B cell (primary cell): ENCODE measurements around the gene LMAN1. TPM values are rescaled to one million over a fixed set of nuclear protein-coding genes. Genes with fewer than 3 reads are reported as not detected.

Experiments used
- ATAC-seq: fragments of 200-7000 bp; cut with Tn5 transposase; one replicate; pipeline ENCODE4 v1.10.0; 2021; ENCODE audit warnings: low read depth, mild to moderate bottlenecking, moderate number of reproducible peaks, moderate library complexity
- CTCF ChIA-PET: fragments of 350-600 bp; sonication (Branson Sonifier 250); formaldehyde crosslinking; loops from one replicate; lab custom pipeline; 2021; ENCODE audit warnings: antibody characterized with exemption, inconsistent platforms; lab: Charles Lee
- POLR2A ChIA-PET: fragments of 350-600 bp; sonication (Branson Sonifier 250); formaldehyde crosslinking; loops from one replicate; lab custom pipeline; 2021; ENCODE audit warnings: antibody characterized with exemption; lab: Charles Lee
- DNase-seq: peaks from one replicate; pipeline ENCODE4 v3.0.0; 2013
- H2AFZ ChIP-seq: 2 replicates; pipeline ENCODE4 v1.6.1; 2012; ENCODE audit warnings: mild to moderate bottlenecking, low read depth, low read length; ENCODE audit not compliant: insufficient read depth, poor library complexity, severe bottlenecking
- H3K27ac ChIP-seq, 2 donors: 1 replicate in 1 of 2; 2 replicates in 1 of 2; pipeline ENCODE4 v1.5.1; 2012 to 2013; ENCODE audit warnings: low read length in 2 of 2, mild to moderate bottlenecking in 2 of 2, moderate library complexity in 1 of 2
- H3K27me3 ChIP-seq, 4 experiments: fragments of 200-600 bp in 1 of 4; sonication (generic) in 1 of 4; replicated peaks in 1 of 4; 1 replicate in 2 of 4; 2 replicates in 2 of 4; pipeline versions ENCODE4 v1.6.1 to v1.7.0; 2013 to 2016; ENCODE audit warnings: low read length in 3 of 4, mild to moderate bottlenecking in 2 of 4, mixed read lengths in 1 of 4, moderate library complexity in 1 of 4; ENCODE audit not compliant: insufficient read depth in 4 of 4, control insufficient read depth in 3 of 4; ENCODE audit errors: control extremely low read depth in 1 of 4
- H3K36me3 ChIP-seq, 2 experiments: replicated peaks in 1 of 2; 1 replicate in 1 of 2; 2 replicates in 1 of 2; pipeline versions ENCODE4 v1.6.1 to v1.7.1; 2013; ENCODE audit warnings: low read length in 1 of 2; ENCODE audit not compliant: insufficient read depth in 2 of 2, control insufficient read depth in 1 of 2; ENCODE audit errors: control extremely low read depth in 1 of 2, extremely low read depth in 1 of 2
- H3K4me1 ChIP-seq, 2 donors: fragments of 200-600 bp in 1 of 2; sonication (generic) in 1 of 2; 1 replicate in 1 of 2; 2 replicates in 1 of 2; pipeline versions ENCODE4 v1.5.1 to v1.6.1; 2013 to 2017; ENCODE audit warnings: low read length in 2 of 2; ENCODE audit not compliant: control insufficient read depth in 2 of 2, insufficient read depth in 2 of 2
- H3K4me2 ChIP-seq: replicated peaks from 2 replicates; pipeline ENCODE3; 2012; ENCODE audit warnings: mild to moderate bottlenecking, low read depth, low read length; ENCODE audit not compliant: poor library complexity, severe bottlenecking
- H3K4me3 ChIP-seq, 5 experiments: fragments of 200-600 bp in 1 of 5; sonication (generic) in 1 of 5; 1 replicate in 3 of 5; 2 replicates in 2 of 5; pipeline versions ENCODE4 v1.5.1 to v1.7.0; 2011 to 2016; ENCODE audit warnings: low read length in 4 of 5, mild to moderate bottlenecking in 4 of 5, low read depth in 2 of 5, control low read depth in 1 of 5, moderate library complexity in 1 of 5; ENCODE audit not compliant: insufficient read depth in 1 of 5; ENCODE audit errors: control extremely low read depth in 1 of 5, extremely low read depth in 1 of 5
- H3K79me2 ChIP-seq: fragments of 200-600 bp; sonication (generic); one replicate; pipeline ENCODE4 v1.6.0; 2016; ENCODE audit warnings: low read length; ENCODE audit not compliant: control insufficient read depth, insufficient read depth
- H3K9ac ChIP-seq: fragments of 200-600 bp; sonication (generic); 2 replicates; pipeline ENCODE4 v1.6.1; 2017; ENCODE audit warnings: mild to moderate bottlenecking, low read length, moderate library complexity
- H3K9me3 ChIP-seq, 3 donors: one replicate each; pipeline versions ENCODE4 v1.6.1 to v1.7.1; 2013; ENCODE audit warnings: low read length in 2 of 3; ENCODE audit not compliant: control insufficient read depth in 2 of 3, insufficient read depth in 1 of 3; ENCODE audit errors: control extremely low read depth in 1 of 3
- H4K20me1 ChIP-seq: 2 replicates; pipeline ENCODE4 v1.6.0; 2012; ENCODE audit warnings: mild to moderate bottlenecking, low read length; ENCODE audit not compliant: insufficient read depth, control insufficient read depth, poor library complexity, severe bottlenecking
- H3K27ac Mint-ChIP-seq: one replicate; pipeline ENCODE4 v1.8.0; 2021; ENCODE audit warnings: mixed read lengths
- H3K27me3 Mint-ChIP-seq: one replicate; pipeline ENCODE4 v1.8.0; 2021; ENCODE audit warnings: mixed read lengths
- H3K4me1 Mint-ChIP-seq: one replicate; pipeline ENCODE4 v1.8.0; 2021; ENCODE audit warnings: mixed read lengths
- H3K4me3 Mint-ChIP-seq: one replicate; pipeline ENCODE4 v1.8.0; 2021; ENCODE audit warnings: mixed read lengths
- H3K9me3 Mint-ChIP-seq: one replicate; pipeline ENCODE4 v1.8.0; 2022; ENCODE audit warnings: mixed read lengths; ENCODE audit not compliant: insufficient read depth
- CTCF ChIP-seq: fragments of 200-600 bp; IDR thresholded peaks from one replicate; pipeline ENCODE4 v1.8.0; 2022; ENCODE audit warnings: antibody characterized with exemption, mild to moderate bottlenecking
- WGBS: methylation state at CpG from one replicate; pipeline ENCODE4 v1.1.5; 2013; ENCODE audit warnings: missing lambda C conversion rate; ENCODE audit not compliant: insufficient coverage; 5-methylcytosine and 5-hydroxymethylcytosine counted together
- intact Hi-C: fragments of 100-400 bp; cut with micrococcal nuclease; formaldehyde crosslinking; loops from one replicate; pipeline ENCODE4 v1.10.0; 2022
- polyA plus RNA-seq: library from polyadenylated mRNA; depleted of rRNA; stranded (reverse); fragments of >200 nt; gene quantifications from 2 replicates; pipeline ENCODE4 v1.2.3, GENCODE V29; 2012
- total RNA-seq, 2 donors: library from RNA; stranded (reverse); fragments of 120-200 nt in 1 of 2; gene quantifications; 1 replicate in 1 of 2; 2 replicates in 1 of 2; pipeline versions ENCODE4 v1.2.3 to v1.2.4, GENCODE V29; 2013 to 2022

The LMAN1 gene
- total and polyA plus RNA-seq, 2 donors (not counting 1 experiment from before 2014, with no cell fraction given) = 9.2 to 41.1 TPM

DNA sequence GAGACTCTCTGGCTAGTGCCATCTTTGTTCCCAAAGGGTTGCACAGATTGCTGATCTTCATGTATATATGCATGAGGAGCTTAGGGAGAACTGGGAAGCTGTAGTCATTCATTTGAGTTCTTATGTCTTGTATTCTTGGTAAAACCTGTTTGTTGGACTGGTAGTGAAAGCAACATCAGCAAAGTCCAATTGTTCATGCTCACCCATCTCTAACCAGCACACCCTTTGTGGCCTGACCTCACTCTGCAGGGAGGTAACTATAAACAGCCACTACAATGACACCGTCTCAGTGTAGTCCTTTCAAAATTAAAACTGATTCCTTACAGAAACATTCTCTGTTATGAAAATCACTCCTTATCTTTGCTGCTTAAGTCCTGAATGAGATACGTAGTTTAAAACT is 13.9 kb upstream of the LMAN1 start:
- H3K27me3 Mint-ChIP-seq = peaks cover 24% of the 10 kb centered on the region

GRCh38 chr18:59360381-59360780 is 1.3 kb upstream of the LMAN1 start:
- no peak overlapping the region for H3K9ac ChIP-seq
- H3K4me2 ChIP-seq = peak overlapping the region; percentile 85
- CTCF ChIA-PET = interaction anchor here (0.8 kb wide), 1 partner anchor 1479 kb away, joined by 3 read pairs; no protein-coding TSS in a partner anchor
- H3K9me3 Mint-ChIP-seq = no peaks in the 10 kb centered on the region
- H3K27me3 Mint-ChIP-seq = peaks cover 8% of the 10 kb centered on the region
- POLR2A ChIA-PET = no interaction called here
- H3K27ac Mint-ChIP-seq = no peak overlapping the region
- peak overlapping the region; percentile 96 for H3K4me3 Mint-ChIP-seq
- no peak overlapping the region for H2AFZ ChIP-seq
- peaks cover 16 to 21% of the 10 kb centered on the region in 2 donors for H3K4me1 ChIP-seq
- intact Hi-C loops = loop anchor here (1.0 kb wide), 1 partner anchor 15 kb away; no protein-coding TSS in a partner anchor
- DNase-seq (no peak), ATAC-seq (no peak)
- H3K27me3 ChIP-seq = no peaks in the 10 kb centered on the region
- H3K4me3 ChIP-seq = peak overlapping the region in 1 of 5 experiments; percentile 81
- peaks cover 36% of the 10 kb centered on the region for H3K4me1 Mint-ChIP-seq
- 100% methylated on average over 1 of the region's 3 CpGs for WGBS
- no peaks in the 10 kb centered on the region for H3K79me2 ChIP-seq
- H3K9me3 ChIP-seq = no peaks in the 10 kb centered on the region
- peaks cover 0 to under 1% of the 10 kb centered on the region in 2 experiments for H3K36me3 ChIP-seq
- H3K27ac ChIP-seq = no peak overlapping the region
- no peaks in the 10 kb centered on the region for H4K20me1 ChIP-seq
- no peak for TF ChIP-seq CTCF

More for the DNA sequence above, 13.9 kb upstream of the LMAN1 start:
- POLR2A ChIA-PET = no interaction called here
- Mint-ChIP-seq H3K4me3 (no peak overlapping the region), H3K9me3 (no peaks in the 10 kb centered on the region), H3K27ac (no peak overlapping the region), H3K4me1 (peaks cover 5% of the 10 kb centered on the region)
- Histone ChIP-seq H3K4me2 (no peak overlapping the region), H3K27me3 (peaks cover 0 to 11% (median 5%) of the 10 kb centered on the region in 4 experiments), H3K4me3 (no peak overlapping the region), H2AFZ (no peak overlapping the region), H3K27ac (no peak overlapping the region), H3K4me1 (no peaks in the 10 kb centered on the region), H4K20me1 (no peaks in the 10 kb centered on the region), H3K36me3 (no peaks in the 10 kb centered on the region), H3K9me3 (no peaks in the 10 kb centered on the region), H3K9ac (no peak overlapping the region), H3K79me2 (no peaks in the 10 kb centered on the region)
- no peak for ATAC-seq
- CTCF ChIA-PET = interaction anchor here (1.3 to 1.6 kb wide), 2 partner anchors 17 to 29 kb away, joined by 4 read pairs; no protein-coding TSS in a partner anchor
- intact Hi-C loops = no loop called here
- no peak for DNase-seq
- no peak for TF ChIP-seq CTCF
- WGBS = no CpG with 5 or more reads among the region's 2 CpGs
